Measurements from ENCODE around the gene OR6Y1. TPM values are rescaled to one million over a fixed set of nuclear protein-coding genes. Genes with fewer than 3 reads are reported as not detected.
A peak's percentile ranks its signal among the peaks of the same experiment; 100 is the strongest.

OR6Y1 gene
- total and polyA plus RNA-seq, 2 of the 13 experiments (the other 11 are each of a cell fraction or from before 2014, with no cell fraction given) = not detected

DNA sequence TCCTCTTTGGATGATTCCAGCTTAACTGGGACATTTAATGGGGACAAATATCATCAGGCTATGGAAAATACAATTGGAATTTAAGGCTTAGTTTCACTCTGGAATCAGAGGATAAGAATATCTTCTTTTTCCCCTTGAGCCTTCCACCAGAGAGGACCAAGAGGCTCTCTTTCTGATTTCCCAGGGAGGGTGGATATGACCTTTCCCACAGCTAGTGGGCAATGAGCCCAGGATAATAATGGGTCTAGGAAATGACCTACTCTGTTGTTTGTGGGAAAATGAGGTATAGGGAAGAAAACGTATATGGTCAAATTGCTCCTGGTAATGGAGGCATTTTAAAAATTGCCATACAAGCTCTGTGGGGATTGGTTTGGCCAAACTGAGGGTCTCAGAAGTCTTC is 1.9 kb downstream of the OR6Y1 start:
- no peak overlapping the region for H3K9ac ChIP-seq (ENCODE audit: insufficient read depth, low read depth, low read length)
- 0% methylated on average over 1 of the region's 1 CpG for WGBS (ENCODE audit: low lambda C conversion rate)
- no peak for DNase-seq (ENCODE audit: low spot score)
- H3K9me3 ChIP-seq (ENCODE audit: low read length) = peaks cover 46% of the 10 kb centered on the region
- H3K4me2 ChIP-seq (ENCODE audit: low read depth, low read length) = no peak overlapping the region
- no peaks in the 10 kb centered on the region for H3K4me1 ChIP-seq (ENCODE audit: insufficient read depth, low read length)
- no peak for FAIRE-seq
- TF ChIP-seq ELF3 (CRISPR knock-in tag; IDR thresholded peaks at IDR 0.05) (no peak), ATRX (CRISPR knock-in tag; IDR thresholded peaks at IDR 0.05; ENCODE audit: borderline replicate concordance) (no peak), NR3C1 (CRISPR knock-in tag; IDR thresholded peaks at IDR 0.05) (no peak), XRCC5 (optimal IDR thresholded peaks at IDR 0.05; ENCODE audit: low read length) (no peak), SP2 (CRISPR knock-in tag; IDR thresholded peaks at IDR 0.05) (no peak)
- TF ChIP-seq, protein P1, sequence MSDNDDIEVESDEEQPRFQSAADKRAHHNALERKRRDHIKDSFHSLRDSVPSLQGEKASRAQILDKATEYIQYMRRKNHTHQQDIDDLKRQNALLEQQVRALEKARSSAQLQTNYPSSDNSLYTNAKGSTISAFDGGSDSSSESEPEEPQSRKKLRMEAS (IDR thresholded peaks at IDR 0.05) = no peak
- in situ Hi-C loops (cut with HindIII; ENCODE audit: extremely low pct_ligation_motif_present, low pct_unique_long_range_greater_than_20kb) = no loop called here
- no peaks in the 10 kb centered on the region for H3K36me3 ChIP-seq (replicated peaks in 1 of 2; ENCODE audit: control insufficient read depth in 1 of 2, insufficient read depth in 2 of 2, low read length in 2 of 2)
- H3K27me3 ChIP-seq (ENCODE audit: control insufficient read depth in 1 of 2, insufficient read depth in 2 of 2, low read length in 2 of 2) = no peaks in the 10 kb centered on the region
- intact Hi-C loops (cut with micrococcal nuclease; ENCODE audit: unreplicated experiment) = no loop called here
- ATAC-seq = no peak
- no peak overlapping the region for H2AFZ ChIP-seq (ENCODE audit: low read length)
- H3K79me2 ChIP-seq (ENCODE audit: insufficient read depth, low read length) = no peaks in the 10 kb centered on the region
- POLR2A ChIA-PET = no interaction called here
- no peak overlapping the region for H3K4me3 ChIP-seq (replicated peaks in 1 of 3; ENCODE audit: insufficient read depth in 1 of 3, low read depth in 2 of 3, low read length in 3 of 3)
- no peaks in the 10 kb centered on the region for H4K20me1 ChIP-seq (ENCODE audit: insufficient read depth, low read length)
- CTCF ChIA-PET (ENCODE audit: low intra/inter-chr PET ratio, low total read pairs) = no interaction called here
- no TSS peak for BruUV-seq (replicated peaks)
- no peak overlapping the region for H3K27ac ChIP-seq (ENCODE audit: extremely low read length, insufficient read depth, low read length)

GRCh38 chr1:158547533-158547932 is 6.7 kb downstream of the OR6Y1 start:
- no peak overlapping the region for H3K4me2 ChIP-seq (ENCODE audit: low read depth, low read length)
- no peaks in the 10 kb centered on the region for H3K36me3 ChIP-seq (replicated peaks in 1 of 2; ENCODE audit: control insufficient read depth in 1 of 2, insufficient read depth in 2 of 2, low read length in 2 of 2)
- H4K20me1 ChIP-seq (ENCODE audit: insufficient read depth, low read length) = no peaks in the 10 kb centered on the region
- ChIA-PET CTCF (ENCODE audit: low intra/inter-chr PET ratio, low total read pairs) (no interaction called here), POLR2A (no interaction called here)
- no peaks in the 10 kb centered on the region for H3K79me2 ChIP-seq (ENCODE audit: insufficient read depth, low read length)
- no peak overlapping the region for H3K27ac ChIP-seq (ENCODE audit: extremely low read length, insufficient read depth, low read length)
- 11% methylated on average over 2 of the region's 2 CpGs for WGBS (ENCODE audit: low lambda C conversion rate)
- intact Hi-C loops (cut with micrococcal nuclease; ENCODE audit: unreplicated experiment) (no loop called here), in situ Hi-C loops (cut with HindIII; ENCODE audit: extremely low pct_ligation_motif_present, low pct_unique_long_range_greater_than_20kb) (no loop called here)
- no TSS peak for BruUV-seq (replicated peaks)
- TF ChIP-seq CBX5 (CRISPR knock-in tag; IDR thresholded peaks at IDR 0.05; ENCODE audit: borderline replicate concordance) (no peak), CREB1 (IDR thresholded peaks at IDR 0.05) (0 out of 2 replicates have a peak, but pooled peaks have one; percentile 12), CREB1 (CRISPR knock-in tag; IDR thresholded peaks at IDR 0.05) (no peak), ZNF616 (CRISPR knock-in tag; IDR thresholded peaks at IDR 0.05; ENCODE audit: low read depth) (no peak)
- no peak overlapping the region for H3K9ac ChIP-seq (ENCODE audit: insufficient read depth, low read depth, low read length)
- ATAC-seq = no peak
- no peaks in the 10 kb centered on the region for H3K4me1 ChIP-seq (ENCODE audit: insufficient read depth, low read length)
- no peak for FAIRE-seq
- H3K4me3 ChIP-seq (replicated peaks in 1 of 3; ENCODE audit: insufficient read depth in 1 of 3, low read depth in 2 of 3, low read length in 3 of 3) = no peak overlapping the region
- no peak for DNase-seq (ENCODE audit: low spot score)
- H3K27me3 ChIP-seq (ENCODE audit: control insufficient read depth in 1 of 2, insufficient read depth in 2 of 2, low read length in 2 of 2) = no peaks in the 10 kb centered on the region
- H3K9me3 ChIP-seq (ENCODE audit: low read length) = peaks cover 49% of the 10 kb centered on the region
- no peak overlapping the region for H2AFZ ChIP-seq (ENCODE audit: low read length)

Data from HepG2 (cell line).